CD4-positive, CD25-positive, alpha-beta regulatory T cell (primary cell): ENCODE measurements around the gene CCDC85C. TPM values are rescaled to one million over a fixed set of nuclear protein-coding genes. Genes with fewer than 3 reads are reported as not detected.

Experiments
- ATAC-seq, 2 donors: fragments of 150-1000 bp; cut with Tn5 transposase; one replicate each; pipeline ENCODE4 v1.10.0; 2021; ENCODE audit warnings: low read depth in 2 of 2, moderate number of reproducible peaks in 2 of 2, moderate library complexity in 1 of 2
- DNase-seq, 3 donors: peaks; one replicate each; pipeline versions ENCODE4 v3.0.0 to v3.0.0-alpha.2; 2012 to 2022; ENCODE audit warnings: mixed read lengths in 1 of 3
- H3K27ac ChIP-seq: one replicate; pipeline ENCODE4 v1.7.0; 2013; ENCODE audit warnings: mild to moderate bottlenecking, low read length; ENCODE audit not compliant: insufficient read depth, poor library complexity, severe bottlenecking
- H3K27me3 ChIP-seq: one replicate; pipeline ENCODE4 v1.7.0; 2013; ENCODE audit warnings: low read length; ENCODE audit not compliant: control insufficient read depth, insufficient read depth
- H3K36me3 ChIP-seq: one replicate; pipeline ENCODE4 v1.7.0; 2013; ENCODE audit warnings: mild to moderate bottlenecking, low read length, moderate library complexity; ENCODE audit not compliant: control insufficient read depth, insufficient read depth
- H3K4me1 ChIP-seq: 2 replicates; pipeline ENCODE4 v1.7.0; 2013; ENCODE audit warnings: mild to moderate bottlenecking, low read length; ENCODE audit not compliant: insufficient read depth, control insufficient read depth, poor library complexity, severe bottlenecking
- H3K4me3 ChIP-seq: one replicate; pipeline ENCODE4 v1.7.0; 2013; ENCODE audit warnings: low read depth, mild to moderate bottlenecking, low read length, moderate library complexity
- H3K9me3 ChIP-seq, 2 experiments: 1 replicate in 1 of 2; 2 replicates in 1 of 2; pipeline ENCODE4 v1.7.0; 2013; ENCODE audit warnings: low read length in 2 of 2, mild to moderate bottlenecking in 1 of 2, moderate library complexity in 1 of 2; ENCODE audit not compliant: control insufficient read depth in 2 of 2
- H3K27ac Mint-ChIP-seq, 3 donors: one replicate each; pipeline ENCODE4 v1.8.0; 2020 to 2022; ENCODE audit warnings: mild to moderate bottlenecking in 3 of 3, mixed read lengths in 3 of 3, moderate library complexity in 2 of 3
- H3K27me3 Mint-ChIP-seq: one replicate; pipeline ENCODE4 v1.8.0; 2022; ENCODE audit warnings: mild to moderate bottlenecking, mixed read lengths
- H3K36me3 Mint-ChIP-seq: one replicate; pipeline ENCODE4 v1.8.0; 2020; ENCODE audit warnings: mixed read lengths
- H3K4me1 Mint-ChIP-seq, 4 donors: one replicate each; pipeline ENCODE4 v1.8.0; 2020 to 2022; ENCODE audit warnings: mixed read lengths in 4 of 4, mild to moderate bottlenecking in 1 of 4
- H3K4me3 Mint-ChIP-seq, 4 donors: one replicate each; pipeline ENCODE4 v1.8.0; 2020 to 2022; ENCODE audit warnings: mild to moderate bottlenecking in 4 of 4, mixed read lengths in 4 of 4, moderate library complexity in 3 of 4
- H3K9me3 Mint-ChIP-seq, 7 donors: one replicate each; pipeline ENCODE4 v1.8.0; 2020 to 2022; ENCODE audit warnings: mixed read lengths in 7 of 7, mild to moderate bottlenecking in 3 of 7, moderate library complexity in 2 of 7
- polyA plus RNA-seq, 4 donors: library from polyadenylated mRNA; unstranded; fragments of 300-500 nt; fragmentation: Illumina TruSeq; gene quantifications; one replicate each; pipeline ENCODE4 v1.2.3, GENCODE V29; 2021
- total RNA-seq: library from RNA; stranded (reverse); gene quantifications from one replicate; pipeline ENCODE4 v1.2.3, GENCODE V29; 2022

The CCDC85C gene
- total and polyA plus RNA-seq, 5 donors from 2014 or later, result 0.62 to 6.3 (median 0.98) TPM

- Mint-ChIP-seq H3K36me3 (peaks cover 3% of the 10 kb centered on the region), H3K9me3 (no peaks in the 10 kb centered on the region), H3K4me3 (peak within 1 kb of the TSS; percentile 98 to 100 (median 99)), H3K27ac (peak within 1 kb of the TSS; percentile 98 to 100 (median 99)), H3K4me1 (peaks cover 46 to 65% (median 59%) of the 10 kb centered on the region in 4 donors), H3K27me3 (peaks cover 5% of the 10 kb centered on the region)
- peaks cover 36% of the 10 kb centered on the region for H3K4me1 ChIP-seq
- peak within 1 kb of the TSS; percentile 100 for H3K4me3 ChIP-seq
- DNase-seq (peak; percentile 29 to 41 (median 33)), ATAC-seq (no peak)
- H3K9me3 ChIP-seq, result no peaks in the 10 kb centered on the region
- no peaks in the 10 kb centered on the region for H3K27me3 ChIP-seq
- peak within 1 kb of the TSS; percentile 95 for H3K27ac ChIP-seq
- H3K36me3 ChIP-seq, result no peaks in the 10 kb centered on the region
Observed at GRCh38 chr14:99479906-99480869, 123.8 kb downstream of the CCDC85C start, which contains the start of gene SETD3. Gene SETD3 (minus strand): TSS chr14:99480859. CDS start chr14:99465805, 15,054 bp downstream.

- ATAC-seq, result no peak
- H3K36me3 ChIP-seq, result no peaks in the 10 kb centered on the region
- H3K4me3 ChIP-seq, result peak overlapping the region; percentile 70
- H3K27me3 Mint-ChIP-seq, result peaks cover 5% of the 10 kb centered on the region
- H3K27ac Mint-ChIP-seq, result peak overlapping the region; percentile 18 to 63 (median 56)
- peaks cover 33% of the 10 kb centered on the region for H3K4me1 ChIP-seq
- H3K9me3 Mint-ChIP-seq, result no peaks in the 10 kb centered on the region
- peak overlapping the region; percentile 42 for H3K27ac ChIP-seq
- H3K4me3 Mint-ChIP-seq, result peak overlapping the region; percentile 92 to 98 (median 95)
- no peaks in the 10 kb centered on the region for H3K27me3 ChIP-seq
- peaks cover 41 to 60% (median 56%) of the 10 kb centered on the region in 4 donors for H3K4me1 Mint-ChIP-seq
- DNase-seq, result peak in 1 of 3 donors; percentile 4
- H3K9me3 ChIP-seq, result no peaks in the 10 kb centered on the region
- peaks cover 3% of the 10 kb centered on the region for H3K36me3 Mint-ChIP-seq
Observed at GRCh38 chr14:99479160-99479905, 124.7 kb downstream of the CCDC85C start.

GRCh38 chr14:99478128-99478527, 125.9 kb downstream of the CCDC85C start:
- H3K27ac Mint-ChIP-seq, result peak overlapping the region in 1 of 3 donors; percentile 56
- H3K4me1 ChIP-seq, result peaks cover 24% of the 10 kb centered on the region
- H3K9me3 Mint-ChIP-seq, result no peaks in the 10 kb centered on the region
- no peak overlapping the region for H3K4me3 ChIP-seq
- ATAC-seq (no peak), DNase-seq (no peak)
- H3K4me3 Mint-ChIP-seq, result peak overlapping the region; percentile 82 to 95 (median 94)
- no peaks in the 10 kb centered on the region for H3K36me3 ChIP-seq
- H3K27me3 Mint-ChIP-seq, result peaks cover 5% of the 10 kb centered on the region
- H3K4me1 Mint-ChIP-seq, result peaks cover 30 to 52% (median 44%) of the 10 kb centered on the region in 4 donors
- no peaks in the 10 kb centered on the region for H3K9me3 ChIP-seq
- no peak overlapping the region for H3K27ac ChIP-seq
- H3K27me3 ChIP-seq, result no peaks in the 10 kb centered on the region
- H3K36me3 Mint-ChIP-seq, result peaks cover 3% of the 10 kb centered on the region

GRCh38 chr14:99476864-99477263, 127.1 kb downstream of the CCDC85C start:
- Mint-ChIP-seq H3K27ac (no peak overlapping the region), H3K4me1 (peaks cover 27 to 44% (median 35%) of the 10 kb centered on the region in 4 donors)

GRCh38 chr14:99475660-99476059, 128.3 kb downstream of the CCDC85C start:
- no peak for ATAC-seq

More at GRCh38 chr14:99476864-99477263, 127.1 kb downstream of the CCDC85C start:
- Histone ChIP-seq H3K27ac (no peak overlapping the region), H3K4me3 (no peak overlapping the region), H3K27me3 (no peaks in the 10 kb centered on the region), H3K36me3 (no peaks in the 10 kb centered on the region), H3K4me1 (peaks cover 11% of the 10 kb centered on the region), H3K9me3 (no peaks in the 10 kb centered on the region)
- Mint-ChIP-seq H3K36me3 (peaks cover 3% of the 10 kb centered on the region), H3K4me3 (no peak overlapping the region), H3K9me3 (no peaks in the 10 kb centered on the region), H3K27me3 (peaks cover 4% of the 10 kb centered on the region)
- DNase-seq, result no peak
- ATAC-seq, result no peak

GRCh38 chr14:99475179-99475578, 128.8 kb downstream of the CCDC85C start:
- Histone ChIP-seq H3K4me3 (no peak overlapping the region), H3K4me1 (peaks cover 11% of the 10 kb centered on the region), H3K27me3 (no peaks in the 10 kb centered on the region), H3K27ac (no peak overlapping the region), H3K9me3 (no peaks in the 10 kb centered on the region), H3K36me3 (no peaks in the 10 kb centered on the region)
- Mint-ChIP-seq H3K4me1 (peaks cover 23 to 45% (median 35%) of the 10 kb centered on the region in 4 donors), H3K27ac (no peak overlapping the region), H3K36me3 (peaks cover 3% of the 10 kb centered on the region), H3K27me3 (no peaks in the 10 kb centered on the region), H3K9me3 (no peaks in the 10 kb centered on the region), H3K4me3 (peak overlapping the region in 1 of 4 donors; percentile 2)
- ATAC-seq, result no peak
- DNase-seq, result no peak

More at GRCh38 chr14:99475660-99476059, 128.3 kb downstream of the CCDC85C start:
- H3K9me3 Mint-ChIP-seq, result no peaks in the 10 kb centered on the region
- H3K9me3 ChIP-seq, result no peaks in the 10 kb centered on the region
- H3K4me1 Mint-ChIP-seq, result peaks cover 23 to 42% (median 33%) of the 10 kb centered on the region in 4 donors
- peak overlapping the region in 1 of 4 donors; percentile 6 for H3K4me3 Mint-ChIP-seq
- H3K4me1 ChIP-seq, result peaks cover 11% of the 10 kb centered on the region
- no peak overlapping the region for H3K27ac ChIP-seq
- DNase-seq, result no peak
- H3K36me3 Mint-ChIP-seq, result peaks cover 3% of the 10 kb centered on the region
- H3K27me3 Mint-ChIP-seq, result no peaks in the 10 kb centered on the region
- H3K27me3 ChIP-seq, result no peaks in the 10 kb centered on the region
- no peaks in the 10 kb centered on the region for H3K36me3 ChIP-seq
- H3K4me3 ChIP-seq, result no peak overlapping the region
- no peak overlapping the region for H3K27ac Mint-ChIP-seq

- no peak for ATAC-seq
- no peak overlapping the region for H3K4me3 ChIP-seq
- no peak overlapping the region for H3K4me3 Mint-ChIP-seq
- H3K27ac Mint-ChIP-seq, result peak overlapping the region in 1 of 3 donors; percentile 9
- H3K27ac ChIP-seq, result no peak overlapping the region
- no peaks in the 10 kb centered on the region for H3K9me3 ChIP-seq
- no peaks in the 10 kb centered on the region for H3K27me3 Mint-ChIP-seq
- H3K9me3 Mint-ChIP-seq, result no peaks in the 10 kb centered on the region
- H3K27me3 ChIP-seq, result no peaks in the 10 kb centered on the region
- peaks cover 25 to 45% (median 36%) of the 10 kb centered on the region in 4 donors for H3K4me1 Mint-ChIP-seq
- H3K36me3 Mint-ChIP-seq, result peaks cover 3% of the 10 kb centered on the region
- H3K36me3 ChIP-seq, result no peaks in the 10 kb centered on the region
- no peaks in the 10 kb centered on the region for H3K4me1 ChIP-seq
- no peak for DNase-seq
Observed at GRCh38 chr14:99473458-99473857, 130.5 kb downstream of the CCDC85C start.
